ENCODE data around the gene MRPL47.

The MRPL47 gene

GRCh38 chr3:179615458-179616173, 11.2 kb upstream of the MRPL47 start:
- Histone ChIP-seq H3K27me3 (ENCODE audit: control insufficient read depth, insufficient read depth, low read length) (no peaks in the 10 kb centered on the region), H3K9me3 (ENCODE audit: control insufficient read depth, insufficient read depth, low read length) (no peaks in the 10 kb centered on the region), H3K36me3 (ENCODE audit: control insufficient read depth, insufficient read depth, low read length) (peaks cover 5% of the 10 kb centered on the region), H3K9ac (ENCODE audit: low read depth, low read length) (no peak overlapping the region), H3K4me3 (ENCODE audit: low read depth, low read length) (no peak overlapping the region), H3K4me1 (ENCODE audit: control insufficient read depth, insufficient read depth, low read length) (no peaks in the 10 kb centered on the region)

GRCh38 chr3:179613807-179614206, 9.4 kb upstream of the MRPL47 start:
- Histone ChIP-seq H3K36me3 (ENCODE audit: control insufficient read depth, insufficient read depth, low read length) (peaks cover 5% of the 10 kb centered on the region), H3K4me3 (ENCODE audit: low read depth, low read length) (no peak overlapping the region), H3K9ac (ENCODE audit: low read depth, low read length) (no peak overlapping the region), H3K9me3 (ENCODE audit: control insufficient read depth, insufficient read depth, low read length) (no peaks in the 10 kb centered on the region), H3K4me1 (ENCODE audit: control insufficient read depth, insufficient read depth, low read length) (no peaks in the 10 kb centered on the region), H3K27me3 (ENCODE audit: control insufficient read depth, insufficient read depth, low read length) (no peaks in the 10 kb centered on the region)

- Histone ChIP-seq H3K9me3 (ENCODE audit: control insufficient read depth, insufficient read depth, low read length) (no peaks in the 10 kb centered on the region), H3K4me3 (ENCODE audit: low read depth, low read length) (no peak overlapping the region), H3K27me3 (ENCODE audit: control insufficient read depth, insufficient read depth, low read length) (no peaks in the 10 kb centered on the region), H3K4me1 (ENCODE audit: control insufficient read depth, insufficient read depth, low read length) (no peaks in the 10 kb centered on the region), H3K9ac (ENCODE audit: low read depth, low read length) (no peak overlapping the region), H3K36me3 (ENCODE audit: control insufficient read depth, insufficient read depth, low read length) (no peaks in the 10 kb centered on the region)
Measured at GRCh38 chr3:179610066-179610465, 5.6 kb upstream of the MRPL47 start.

GRCh38 chr3:179608931-179609720, 4.7 kb upstream of the MRPL47 start:
- no peaks in the 10 kb centered on the region for H3K36me3 ChIP-seq (ENCODE audit: control insufficient read depth, insufficient read depth, low read length)
- no peaks in the 10 kb centered on the region for H3K9me3 ChIP-seq (ENCODE audit: control insufficient read depth, insufficient read depth, low read length)
- no peaks in the 10 kb centered on the region for H3K27me3 ChIP-seq (ENCODE audit: control insufficient read depth, insufficient read depth, low read length)
- no peak overlapping the region for H3K9ac ChIP-seq (ENCODE audit: low read depth, low read length)
- H3K4me3 ChIP-seq (ENCODE audit: low read depth, low read length), result no peak overlapping the region
- H3K4me1 ChIP-seq (ENCODE audit: control insufficient read depth, insufficient read depth, low read length), result no peaks in the 10 kb centered on the region

GRCh38 chr3:179606534-179607085, 2.2 kb upstream of the MRPL47 start:
- Histone ChIP-seq H3K9ac (ENCODE audit: low read depth, low read length) (no peak overlapping the region), H3K36me3 (ENCODE audit: control insufficient read depth, insufficient read depth, low read length) (no peaks in the 10 kb centered on the region), H3K27me3 (ENCODE audit: control insufficient read depth, insufficient read depth, low read length) (no peaks in the 10 kb centered on the region), H3K9me3 (ENCODE audit: control insufficient read depth, insufficient read depth, low read length) (no peaks in the 10 kb centered on the region), H3K4me3 (ENCODE audit: low read depth, low read length) (no peak overlapping the region), H3K4me1 (ENCODE audit: control insufficient read depth, insufficient read depth, low read length) (no peaks in the 10 kb centered on the region)

- no peaks in the 10 kb centered on the region for H3K4me1 ChIP-seq (ENCODE audit: control insufficient read depth, insufficient read depth, low read length)
- H3K9ac ChIP-seq (ENCODE audit: low read depth, low read length), result peak overlapping the region; percentile 80
- peak overlapping the region; percentile 82 for H3K4me3 ChIP-seq (ENCODE audit: low read depth, low read length)
- peaks cover 2% of the 10 kb centered on the region for H3K36me3 ChIP-seq (ENCODE audit: control insufficient read depth, insufficient read depth, low read length)
- no peaks in the 10 kb centered on the region for H3K27me3 ChIP-seq (ENCODE audit: control insufficient read depth, insufficient read depth, low read length)
- H3K9me3 ChIP-seq (ENCODE audit: control insufficient read depth, insufficient read depth, low read length), result no peaks in the 10 kb centered on the region
Measured at GRCh38 chr3:179603831-179604230, 607 bp downstream of the MRPL47 start.

GRCh38 chr3:179603321-179603720, 1.1 kb downstream of the MRPL47 start:
- Histone ChIP-seq H3K4me3 (ENCODE audit: low read depth, low read length) (peak overlapping the region; percentile 82), H3K27me3 (ENCODE audit: control insufficient read depth, insufficient read depth, low read length) (no peaks in the 10 kb centered on the region), H3K9me3 (ENCODE audit: control insufficient read depth, insufficient read depth, low read length) (no peaks in the 10 kb centered on the region), H3K4me1 (ENCODE audit: control insufficient read depth, insufficient read depth, low read length) (no peaks in the 10 kb centered on the region), H3K9ac (ENCODE audit: low read depth, low read length) (peak overlapping the region; percentile 80), H3K36me3 (ENCODE audit: control insufficient read depth, insufficient read depth, low read length) (peaks cover 2% of the 10 kb centered on the region)

- Histone ChIP-seq H3K9me3 (ENCODE audit: control insufficient read depth, insufficient read depth, low read length) (no peaks in the 10 kb centered on the region), H3K4me3 (ENCODE audit: low read depth, low read length) (no peak overlapping the region), H3K27me3 (ENCODE audit: control insufficient read depth, insufficient read depth, low read length) (no peaks in the 10 kb centered on the region), H3K36me3 (ENCODE audit: control insufficient read depth, insufficient read depth, low read length) (peaks cover 5% of the 10 kb centered on the region), H3K4me1 (ENCODE audit: control insufficient read depth, insufficient read depth, low read length) (no peaks in the 10 kb centered on the region), H3K9ac (ENCODE audit: low read depth, low read length) (no peak overlapping the region)
Measured at GRCh38 chr3:179599531-179599930, 4.9 kb downstream of the MRPL47 start.

GRCh38 chr3:179591313-179591712, 13.1 kb downstream of the MRPL47 start:
- Histone ChIP-seq H3K9me3 (ENCODE audit: control insufficient read depth, insufficient read depth, low read length) (no peaks in the 10 kb centered on the region), H3K9ac (ENCODE audit: low read depth, low read length) (no peak overlapping the region), H3K36me3 (ENCODE audit: control insufficient read depth, insufficient read depth, low read length) (peaks cover 13% of the 10 kb centered on the region), H3K4me3 (ENCODE audit: low read depth, low read length) (no peak overlapping the region), H3K27me3 (ENCODE audit: control insufficient read depth, insufficient read depth, low read length) (no peaks in the 10 kb centered on the region), H3K4me1 (ENCODE audit: control insufficient read depth, insufficient read depth, low read length) (no peaks in the 10 kb centered on the region)

GRCh38 chr3:179590669-179591068, 13.8 kb downstream of the MRPL47 start:
- Histone ChIP-seq H3K36me3 (ENCODE audit: control insufficient read depth, insufficient read depth, low read length) (peaks cover 13% of the 10 kb centered on the region), H3K9me3 (ENCODE audit: control insufficient read depth, insufficient read depth, low read length) (no peaks in the 10 kb centered on the region)

GRCh38 chr3:179589143-179589542, 15.3 kb downstream of the MRPL47 start:
- no peak overlapping the region for H3K4me3 ChIP-seq (ENCODE audit: low read depth, low read length)
- no peaks in the 10 kb centered on the region for H3K4me1 ChIP-seq (ENCODE audit: control insufficient read depth, insufficient read depth, low read length)
- no peaks in the 10 kb centered on the region for H3K9me3 ChIP-seq (ENCODE audit: control insufficient read depth, insufficient read depth, low read length)
- H3K27me3 ChIP-seq (ENCODE audit: control insufficient read depth, insufficient read depth, low read length), result no peaks in the 10 kb centered on the region
- no peak overlapping the region for H3K9ac ChIP-seq (ENCODE audit: low read depth, low read length)
- peaks cover 13% of the 10 kb centered on the region for H3K36me3 ChIP-seq (ENCODE audit: control insufficient read depth, insufficient read depth, low read length)

More at GRCh38 chr3:179590669-179591068, 13.8 kb downstream of the MRPL47 start:
- Histone ChIP-seq H3K27me3 (ENCODE audit: control insufficient read depth, insufficient read depth, low read length) (no peaks in the 10 kb centered on the region), H3K4me1 (ENCODE audit: control insufficient read depth, insufficient read depth, low read length) (no peaks in the 10 kb centered on the region), H3K9ac (ENCODE audit: low read depth, low read length) (no peak overlapping the region), H3K4me3 (ENCODE audit: low read depth, low read length) (no peak overlapping the region)

GRCh38 chr3:179580992-179581391, 23.4 kb downstream of the MRPL47 start:
- H3K9ac ChIP-seq (ENCODE audit: low read depth, low read length), result no peak overlapping the region
- no peaks in the 10 kb centered on the region for H3K27me3 ChIP-seq (ENCODE audit: control insufficient read depth, insufficient read depth, low read length)
- no peaks in the 10 kb centered on the region for H3K9me3 ChIP-seq (ENCODE audit: control insufficient read depth, insufficient read depth, low read length)
- no peak overlapping the region for H3K4me3 ChIP-seq (ENCODE audit: low read depth, low read length)
- H3K4me1 ChIP-seq (ENCODE audit: control insufficient read depth, insufficient read depth, low read length), result no peaks in the 10 kb centered on the region
- H3K36me3 ChIP-seq (ENCODE audit: control insufficient read depth, insufficient read depth, low read length), result peaks cover 7% of the 10 kb centered on the region

All from iPS-15b (cell line).